ENCODE measurements around the gene SLC9A1. TPM values are rescaled to one million over a fixed set of nuclear protein-coding genes. Genes with fewer than 3 reads are reported as not detected.

Gene SLC9A1
- total and polyA plus RNA-seq, 2 donors (not counting 1 experiment from before 2014, with no cell fraction given) = 7.3 to 22.5 TPM

DNA sequence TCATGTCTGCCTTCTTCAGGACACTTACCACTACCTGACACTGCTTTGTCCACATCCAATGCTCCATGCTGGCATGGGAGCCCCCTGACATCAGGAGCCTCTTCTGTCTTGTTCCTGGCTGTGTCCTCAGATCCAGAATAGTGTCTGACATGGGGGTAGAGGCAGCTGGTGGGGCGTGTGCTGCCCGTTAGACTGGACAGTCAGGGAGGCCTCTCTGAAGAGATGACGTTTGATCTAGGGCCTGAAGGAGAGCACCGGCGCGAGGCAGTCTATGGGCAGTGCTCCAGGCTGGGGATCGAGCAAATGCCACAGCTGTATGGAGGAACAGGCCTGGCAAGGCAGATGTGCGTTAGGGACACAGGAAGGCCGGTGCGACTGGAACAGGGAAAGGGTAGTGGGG, 16.6 kb downstream of the SLC9A1 start:
- POLR2A ChIA-PET = no interaction called here
- ATAC-seq (ENCODE audit: low read depth) (no peak), DNase-seq (no peak)
- peaks cover 36% of the 10 kb centered on the region for H3K79me2 ChIP-seq (ENCODE audit: control insufficient read depth, insufficient read depth, low read length)
- no peak overlapping the region for H3K4me2 ChIP-seq (replicated peaks; ENCODE audit: low read depth, low read length, poor library complexity, severe bottlenecking)
- H3K36me3 ChIP-seq (replicated peaks in 1 of 2; ENCODE audit: control extremely low read depth in 1 of 2, control insufficient read depth in 1 of 2, extremely low read depth in 1 of 2, insufficient read depth in 2 of 2, low read length in 1 of 2) = no peaks in the 10 kb centered on the region
- intact Hi-C loops (cut with micrococcal nuclease) = no loop called here
- peaks cover 27 to 41% of the 10 kb centered on the region in 2 donors for H3K4me1 ChIP-seq (ENCODE audit: control insufficient read depth in 2 of 2, insufficient read depth in 2 of 2, low read length in 2 of 2)
- H3K27me3 Mint-ChIP-seq = no peaks in the 10 kb centered on the region
- H3K27ac Mint-ChIP-seq = peak overlapping the region; percentile 57
- H3K9me3 ChIP-seq (ENCODE audit: control extremely low read depth in 1 of 3, control insufficient read depth in 2 of 3, insufficient read depth in 1 of 3, low read length in 2 of 3) = peaks cover 0 to 5% (median 0%) of the 10 kb centered on the region in 3 donors
- no peak overlapping the region for H2AFZ ChIP-seq (ENCODE audit: insufficient read depth, low read depth, low read length, poor library complexity, severe bottlenecking)
- H3K4me1 Mint-ChIP-seq = peaks cover 55% of the 10 kb centered on the region
- no peak overlapping the region for H3K4me3 ChIP-seq (ENCODE audit: control extremely low read depth in 1 of 5, extremely low read depth in 1 of 5, insufficient read depth in 1 of 5, low read depth in 2 of 5, low read length in 4 of 5)
- no peak overlapping the region for H3K27ac ChIP-seq (ENCODE audit: low read length in 2 of 2)
- no peaks in the 10 kb centered on the region for H3K9me3 Mint-ChIP-seq (ENCODE audit: insufficient read depth)
- H4K20me1 ChIP-seq (ENCODE audit: control insufficient read depth, insufficient read depth, low read length, poor library complexity, severe bottlenecking) = no peaks in the 10 kb centered on the region
- no peak overlapping the region for H3K4me3 Mint-ChIP-seq
- TF ChIP-seq, protein P1, sequence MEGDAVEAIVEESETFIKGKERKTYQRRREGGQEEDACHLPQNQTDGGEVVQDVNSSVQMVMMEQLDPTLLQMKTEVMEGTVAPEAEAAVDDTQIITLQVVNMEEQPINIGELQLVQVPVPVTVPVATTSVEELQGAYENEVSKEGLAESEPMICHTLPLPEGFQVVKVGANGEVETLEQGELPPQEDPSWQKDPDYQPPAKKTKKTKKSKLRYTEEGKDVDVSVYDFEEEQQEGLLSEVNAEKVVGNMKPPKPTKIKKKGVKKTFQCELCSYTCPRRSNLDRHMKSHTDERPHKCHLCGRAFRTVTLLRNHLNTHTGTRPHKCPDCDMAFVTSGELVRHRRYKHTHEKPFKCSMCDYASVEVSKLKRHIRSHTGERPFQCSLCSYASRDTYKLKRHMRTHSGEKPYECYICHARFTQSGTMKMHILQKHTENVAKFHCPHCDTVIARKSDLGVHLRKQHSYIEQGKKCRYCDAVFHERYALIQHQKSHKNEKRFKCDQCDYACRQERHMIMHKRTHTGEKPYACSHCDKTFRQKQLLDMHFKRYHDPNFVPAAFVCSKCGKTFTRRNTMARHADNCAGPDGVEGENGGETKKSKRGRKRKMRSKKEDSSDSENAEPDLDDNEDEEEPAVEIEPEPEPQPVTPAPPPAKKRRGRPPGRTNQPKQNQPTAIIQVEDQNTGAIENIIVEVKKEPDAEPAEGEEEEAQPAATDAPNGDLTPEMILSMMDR (IDR thresholded peaks at IDR 0.05) = no peak
- TF ChIP-seq EZH2 (IDR thresholded peaks at IDR 0.05; ENCODE audit: borderline replicate concordance, insufficient read depth, low read depth, low read length, poor library complexity, severe bottlenecking) = no peak
- 99% methylated on average over 10 of the region's 10 CpGs for WGBS (ENCODE audit: insufficient coverage)
- no peak overlapping the region for H3K9ac ChIP-seq (ENCODE audit: low read length)
- CTCF ChIA-PET = interaction anchor here (0.9 to 3.2 kb wide), 2 partner anchors 16 to 159 kb away, joined by 3 to 10 read pairs; no protein-coding TSS in a partner anchor
- H3K27me3 ChIP-seq (replicated peaks in 1 of 4; ENCODE audit: control extremely low read depth in 1 of 4, control insufficient read depth in 3 of 4, insufficient read depth in 4 of 4, low read length in 3 of 4) = no peaks in the 10 kb centered on the region

GRCh38 chr1:27137544-27138075, 17.3 kb downstream of the SLC9A1 start:
- H3K4me3 Mint-ChIP-seq = peak overlapping the region; percentile 76
- Histone ChIP-seq H3K27me3 (replicated peaks in 1 of 4; ENCODE audit: control extremely low read depth in 1 of 4, control insufficient read depth in 3 of 4, insufficient read depth in 4 of 4, low read length in 3 of 4) (no peaks in the 10 kb centered on the region), H3K79me2 (ENCODE audit: control insufficient read depth, insufficient read depth, low read length) (peaks cover 32% of the 10 kb centered on the region), H2AFZ (ENCODE audit: insufficient read depth, low read depth, low read length, poor library complexity, severe bottlenecking) (peak overlapping the region; percentile 75), H3K4me1 (ENCODE audit: control insufficient read depth in 2 of 2, insufficient read depth in 2 of 2, low read length in 2 of 2) (peaks cover 27 to 44% of the 10 kb centered on the region in 2 donors), H3K9ac (ENCODE audit: low read length) (peak overlapping the region; percentile 43), H3K4me2 (replicated peaks; ENCODE audit: low read depth, low read length, poor library complexity, severe bottlenecking) (peak overlapping the region; percentile 55), H3K9me3 (ENCODE audit: control extremely low read depth in 1 of 3, control insufficient read depth in 2 of 3, insufficient read depth in 1 of 3, low read length in 2 of 3) (peaks cover 0 to 5% (median 0%) of the 10 kb centered on the region in 3 donors), H3K27ac (ENCODE audit: low read length in 2 of 2) (peak overlapping the region; percentile 56 to 75), H3K36me3 (replicated peaks in 1 of 2; ENCODE audit: control extremely low read depth in 1 of 2, control insufficient read depth in 1 of 2, extremely low read depth in 1 of 2, insufficient read depth in 2 of 2, low read length in 1 of 2) (no peaks in the 10 kb centered on the region), H3K4me3 (ENCODE audit: control extremely low read depth in 1 of 5, extremely low read depth in 1 of 5, insufficient read depth in 1 of 5, low read depth in 2 of 5, low read length in 4 of 5) (no peak overlapping the region), H4K20me1 (ENCODE audit: control insufficient read depth, insufficient read depth, low read length, poor library complexity, severe bottlenecking) (no peaks in the 10 kb centered on the region)
- no peak for ATAC-seq (ENCODE audit: low read depth)
- H3K27me3 Mint-ChIP-seq = no peaks in the 10 kb centered on the region
- H3K9me3 Mint-ChIP-seq (ENCODE audit: insufficient read depth) = no peaks in the 10 kb centered on the region
- POLR2A ChIA-PET = interaction anchor here (0.9 to 1.7 kb wide), 2 partner anchors 17 to 24 kb away, joined by 3 to 6 read pairs; partner anchors contain the start of gene SLC9A1
- intact Hi-C loops (cut with micrococcal nuclease) = loop anchor here (2.0 kb wide), 1 partner anchor 17 kb away; the partner anchor contains the start of gene SLC9A1
- H3K27ac Mint-ChIP-seq = peak overlapping the region; percentile 97
- CTCF ChIA-PET = interaction anchor here (0.9 to 3.2 kb wide), 4 partner anchors 10 to 159 kb away, joined by 3 to 10 read pairs (median 3); no protein-coding TSS in a partner anchor
- TF ChIP-seq, protein P1 (IDR thresholded peaks at IDR 0.05) = no peak
- TF ChIP-seq EZH2 (IDR thresholded peaks at IDR 0.05; ENCODE audit: borderline replicate concordance, insufficient read depth, low read depth, low read length, poor library complexity, severe bottlenecking) = no peak
- 88% methylated on average over 11 of the region's 11 CpGs for WGBS (ENCODE audit: insufficient coverage)
- H3K4me1 Mint-ChIP-seq = peaks cover 53% of the 10 kb centered on the region
- no peak for DNase-seq
